HepG2 (cell line): ENCODE results near the gene ATG4B. TPM values are rescaled to one million over a fixed set of nuclear protein-coding genes. Genes with fewer than 3 reads are reported as not detected.
A peak's percentile ranks its signal among the peaks of the same experiment; 100 is the strongest.

Source experiments
- GATA4 ChIP-seq: sonication (generic); IDR thresholded peaks from 2 replicates; pipeline ENCODE4 v1.6.1; 2016; ENCODE audit warnings: antibody characterized with exemption, low read depth, borderline replicate concordance
- IKZF1 ChIP-seq: fragments of 450-650 bp; IDR thresholded peaks from 2 replicates; pipeline ENCODE4 v1.7.1; 2016
- IKZF4 ChIP-seq: sonication (generic); formaldehyde crosslinking; IDR thresholded peaks from 2 replicates; pipeline ENCODE4 v1.5.1; 2020; ENCODE audit warnings: borderline replicate concordance, mild to moderate bottlenecking, low read depth, missing genetic modification reagents; ENCODE audit errors: not compliant biosample characterization
- JARID2 ChIP-seq: sonication (generic); formaldehyde crosslinking; IDR thresholded peaks from 2 replicates; pipeline ENCODE4 v1.8.1; 2023; ENCODE audit warnings: missing genetic modification reagents, inconsistent platforms; ENCODE audit not compliant: insufficient replicate concordance
- KDM4B ChIP-seq: sonication (generic); formaldehyde crosslinking; IDR thresholded peaks from 2 replicates; pipeline ENCODE4 v1.4.0; 2020; ENCODE audit warnings: missing genetic modification reagents
- MBNL3 ChIP-seq: fragments of 250-450 bp; sonication (Bioruptor Pico); conservative IDR thresholded peaks from 2 replicates; pipeline ENCODE4 v1.8.0; 2022; ENCODE audit warnings: mild to moderate bottlenecking, inconsistent platforms
- MEF2D ChIP-seq: sonication (generic); formaldehyde crosslinking; IDR thresholded peaks from 2 replicates; pipeline ENCODE4 v1.5.1; 2020; ENCODE audit warnings: mild to moderate bottlenecking, missing genetic modification reagents
- NCOA2 ChIP-seq: sonication (generic); formaldehyde crosslinking; IDR thresholded peaks from 2 replicates; pipeline ENCODE4 v1.8.0; 2022; ENCODE audit warnings: inconsistent platforms
- NFKB2 ChIP-seq: sonication (generic); formaldehyde crosslinking; IDR thresholded peaks from 2 replicates; pipeline ENCODE4 v1.4.0; 2020; ENCODE audit warnings: missing genetic modification reagents, borderline replicate concordance
- NFKBIZ ChIP-seq: IDR thresholded peaks from 2 replicates; pipeline ENCODE4 v1.6.1; 2018; ENCODE audit warnings: missing genetic modification reagents, missing compliant biosample characterization
- RELA ChIP-seq: sonication (generic); formaldehyde crosslinking; IDR thresholded peaks from 2 replicates; pipeline ENCODE4 v1.4.0; 2020; ENCODE audit warnings: missing genetic modification reagents
- RERE ChIP-seq: IDR thresholded peaks from 2 replicates; pipeline ENCODE4 v1.6.1; 2016; ENCODE audit warnings: low read depth, missing genetic modification reagents, missing compliant biosample characterization
- SALL1 ChIP-seq: sonication (generic); formaldehyde crosslinking; IDR thresholded peaks from 2 replicates; pipeline ENCODE4 v1.8.0; 2022; ENCODE audit warnings: mild to moderate bottlenecking, missing genetic modification reagents
- SP4 ChIP-seq: sonication (generic); formaldehyde crosslinking; IDR thresholded peaks from 2 replicates; pipeline ENCODE4 v1.8.1; 2023; ENCODE audit warnings: mild to moderate bottlenecking, missing genetic modification reagents
- TAF1 ChIP-seq: sonication (generic); formaldehyde crosslinking; IDR thresholded peaks from 2 replicates; pipeline ENCODE4 v1.4.0; 2020; ENCODE audit warnings: missing genetic modification reagents
- TCF7 ChIP-seq: sonication (generic); IDR thresholded peaks from 2 replicates; pipeline ENCODE4 v1.6.1; 2016; ENCODE audit warnings: antibody characterized with exemption, low read depth
- ZFP36 ChIP-seq: fragments of 150-350 bp; IDR thresholded peaks from 2 replicates; pipeline ENCODE4 v1.6.1; 2018; ENCODE audit warnings: borderline replicate concordance, low read length, low read depth; ENCODE audit not compliant: partially characterized antibody
- ZFP90 ChIP-seq: sonication (generic); formaldehyde crosslinking; IDR thresholded peaks from 2 replicates; pipeline ENCODE4 v1.8.0; 2022; ENCODE audit warnings: missing genetic modification reagents, mild to moderate bottlenecking, inconsistent platforms, borderline replicate concordance
- ZIK1 ChIP-seq: sonication (generic); formaldehyde crosslinking; IDR thresholded peaks from 2 replicates; pipeline ENCODE4 v1.5.0; 2020; ENCODE audit warnings: mild to moderate bottlenecking, low read depth, missing genetic modification reagents, borderline replicate concordance
- ZKSCAN8 ChIP-seq: IDR thresholded peaks from 2 replicates; pipeline ENCODE4 v1.6.1; 2016; ENCODE audit warnings: borderline replicate concordance, missing genetic modification reagents, missing compliant biosample characterization
- ZNF180 ChIP-seq: sonication (generic); formaldehyde crosslinking; IDR thresholded peaks from 2 replicates; pipeline ENCODE4 v1.4.0; 2020; ENCODE audit warnings: low read depth, missing genetic modification reagents, borderline replicate concordance
- ZNF577 ChIP-seq: sonication (generic); formaldehyde crosslinking; IDR thresholded peaks from 2 replicates; pipeline ENCODE4 v1.4.0; 2020; ENCODE audit warnings: mild to moderate bottlenecking, low read depth, missing genetic modification reagents, borderline replicate concordance
- ZNF75D ChIP-seq: sonication (generic); formaldehyde crosslinking; IDR thresholded peaks from 2 replicates; pipeline ENCODE4 v1.8.1; 2023; ENCODE audit warnings: missing genetic modification reagents, mild to moderate bottlenecking, borderline replicate concordance
- ZSCAN22 ChIP-seq: sonication (generic); formaldehyde crosslinking; IDR thresholded peaks from 2 replicates; pipeline ENCODE4 v1.4.0; 2020; ENCODE audit warnings: mild to moderate bottlenecking, missing genetic modification reagents
- polyA plus RNA-seq, 8 experiments: library from polyadenylated mRNA; depleted of rRNA in 3 of 8; stranded (reverse) in 7 of 8; unstranded in 1 of 8; fragments of >200 nt; fragmentation: Illumina TruSeq in 4 of 8; extraction: Trizol in 4 of 8; gene quantifications; 2 replicates each; pipeline versions ENCODE4 v1.2.1 to v1.2.3, GENCODE V29; 2011 to 2016; ENCODE audit warnings: low read depth in 4 of 8, missing spikeins in 1 of 8, mixed read lengths in 1 of 8; ENCODE audit not compliant: insufficient read depth in 1 of 8
- total RNA-seq, 5 experiments: library from RNA; depleted of rRNA; stranded (reverse); fragments of >200 nt; fragmentation: Illumina TruSeq; extraction: Trizol; gene quantifications; 2 replicates each; pipeline ENCODE4 v1.2.3, GENCODE V29; 2016; ENCODE audit warnings: low read depth in 1 of 5
- TF ChIP-seq, protein P1 (sequence below): sonication (generic); formaldehyde crosslinking; IDR thresholded peaks from 2 replicates; pipeline ENCODE4 v1.8.0; 2022; ENCODE audit warnings: mild to moderate bottlenecking, missing genetic modification reagents, moderate library complexity

The ATG4B gene
- total and polyA plus RNA-seq, 2 of the 13 experiments (the other 11 are each of a cell fraction or from before 2014, with no cell fraction given): 95.5 to 239 TPM

GRCh38 chr2:241701399-241702154 is 64.1 kb downstream of the ATG4B start, which contains the start of gene ING5 (continued):
- TF ChIP-seq ZKSCAN8 (CRISPR knock-in tag) (no peak; the same call in 1 of the 2 replicates), SALL1 (CRISPR knock-in tag) (peak; percentile 52; the same call in 1 of the 2 replicates), ZNF577 (0 out of 2 replicates have a peak, but pooled peaks have one; percentile 84), KDM4B (CRISPR knock-in tag) (no peak), ZNF75D (CRISPR knock-in tag) (peak; percentile 92; the same call in 1 of the 2 replicates), JARID2 (CRISPR knock-in tag) (peak; percentile 19), ZSCAN22 (peak; percentile 86), IKZF4 (CRISPR knock-in tag) (no peak), MEF2D (CRISPR knock-in tag) (no peak), NCOA2 (CRISPR knock-in tag) (no peak; the same call in 1 of the 2 replicates), NFKBIZ (no peak), SP4 (CRISPR knock-in tag) (peak; percentile 84), ZIK1 (CRISPR knock-in tag) (peak; percentile 91; the same call in 1 of the 2 replicates), RERE (CRISPR knock-in tag) (0 out of 2 replicates have a peak, but pooled peaks have one; percentile 22), NFKB2 (CRISPR knock-in tag) (peak; percentile 86; the same call in 1 of the 2 replicates), MBNL3 (CRISPR knock-in tag) (no peak), TAF1 (peak; percentile 89; the same call in 1 of the 2 replicates), ZFP36 (no peak), IKZF1 (no peak), ZNF180 (CRISPR knock-in tag) (no peak), RELA (CRISPR knock-in tag) (no peak), GATA4 (no peak; the same call in 1 of the 2 replicates), TCF7 (no peak), ZFP90 (CRISPR knock-in tag) (peak; percentile 74; the same call in 1 of the 2 replicates)
- TF ChIP-seq, protein P1, sequence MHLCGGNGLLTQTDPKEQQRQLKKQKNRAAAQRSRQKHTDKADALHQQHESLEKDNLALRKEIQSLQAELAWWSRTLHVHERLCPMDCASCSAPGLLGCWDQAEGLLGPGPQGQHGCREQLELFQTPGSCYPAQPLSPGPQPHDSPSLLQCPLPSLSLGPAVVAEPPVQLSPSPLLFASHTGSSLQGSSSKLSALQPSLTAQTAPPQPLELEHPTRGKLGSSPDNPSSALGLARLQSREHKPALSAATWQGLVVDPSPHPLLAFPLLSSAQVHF: peak; percentile 66; the same call in 1 of the 2 replicates
